Smooth muscle cell (in vitro differentiated cells): Measurements from ENCODE around the gene KLHL30. TPM values are rescaled to one million over a fixed set of nuclear protein-coding genes. Genes with fewer than 3 reads are reported as not detected.

ENCODE experiments used
- DNase-seq: peaks from one replicate; lab custom pipeline; 2025; ENCODE audit not compliant: unreplicated experiment; lab: John Stamatoyannopoulos, UW
- H2AFZ ChIP-seq: fragments of 200-600 bp; sonication (generic); 2 replicates; pipeline ENCODE4 v1.6.0; 2016; ENCODE audit warnings: antibody characterized with exemption, low read depth, mild to moderate bottlenecking
- H3F3A ChIP-seq: fragments of 200-600 bp; sonication (generic); 2 replicates; pipeline ENCODE4 v1.6.0; 2017; ENCODE audit warnings: antibody characterized with exemption, low read depth
- H3K27ac ChIP-seq: fragments of 200-600 bp; sonication (generic); 2 replicates; pipeline ENCODE4 v1.5.1; 2016; ENCODE audit warnings: low read depth, mild to moderate bottlenecking
- H3K27me3 ChIP-seq: fragments of 200-600 bp; sonication (generic); 2 replicates; pipeline ENCODE4 v1.6.1; 2016; ENCODE audit warnings: low read depth, mild to moderate bottlenecking
- H3K36me3 ChIP-seq: fragments of 200-600 bp; sonication (generic); 2 replicates; pipeline ENCODE4 v1.5.1; 2016; ENCODE audit warnings: low read depth
- H3K4me1 ChIP-seq: fragments of 200-600 bp; sonication (generic); 2 replicates; pipeline ENCODE4 v1.5.1; 2016; ENCODE audit warnings: low read depth
- H3K4me2 ChIP-seq: fragments of 200-600 bp; sonication (generic); 2 replicates; pipeline ENCODE4 v1.6.0; 2016; ENCODE audit warnings: mild to moderate bottlenecking
- H3K4me3 ChIP-seq: fragments of 200-600 bp; sonication (generic); 2 replicates; pipeline ENCODE4 v1.5.1; 2016; ENCODE audit warnings: mild to moderate bottlenecking
- H3K79me2 ChIP-seq: fragments of 200-600 bp; sonication (generic); 2 replicates; pipeline ENCODE4 v1.6.0; 2016; ENCODE audit warnings: low read depth, mild to moderate bottlenecking
- H3K9ac ChIP-seq: fragments of 200-600 bp; sonication (generic); 2 replicates; pipeline ENCODE4 v1.6.0; 2016; ENCODE audit warnings: low read depth
- H3K9me3 ChIP-seq: fragments of 200-600 bp; sonication (generic); replicated peaks from 2 replicates; pipeline ENCODE4 v1.5.1; 2016; ENCODE audit warnings: low read depth
- H4K20me1 ChIP-seq: fragments of 200-600 bp; sonication (generic); 2 replicates; pipeline ENCODE4 v1.6.0; 2016; ENCODE audit warnings: low read depth
- CTCF ChIP-seq: fragments of 200-600 bp; sonication (generic); IDR thresholded peaks from 2 replicates; pipeline ENCODE4 v1.5.1; 2017; ENCODE audit warnings: borderline replicate concordance, mild to moderate bottlenecking, antibody characterized with exemption; ENCODE audit not compliant: insufficient read depth, poor library complexity, severe bottlenecking
- WGBS: methylation state at CpG from one replicate; pipeline ENCODE4 v1.1.7; 2016; ENCODE audit warnings: low lambda C conversion rate; 5-methylcytosine and 5-hydroxymethylcytosine counted together
- polyA plus RNA-seq: library from polyadenylated mRNA; unstranded; fragments of >200 nt; fragmentation: Nextera tagmentation; extraction: Ambion mirVana; gene quantifications from 2 replicates; pipeline ENCODE4 v1.2.1, GENCODE V29; 2016
- total RNA-seq: library from RNA; depleted of rRNA; stranded (reverse); fragments of >200 nt; gene quantifications from 2 replicates; pipeline ENCODE4 v1.2.3, GENCODE V29; 2014

Gene KLHL30
- total RNA-seq (0.31 and 0.36 TPM in 2 replicates), polyA plus RNA-seq (0.17 TPM in 1 of 2 replicates, not detected in the other)

GRCh38 chr2:238138331-238139195, at the start of gene KLHL30:
Gene KLHL30, plus strand, starts transcription at chr2:238138668. Its CDS starts 2,087 bp downstream, at chr2:238140755.
- Histone ChIP-seq H3K79me2 (no peaks in the 10 kb centered on the region), H3K27me3 (no peaks in the 10 kb centered on the region), H3F3A (no peaks in the 10 kb centered on the region), H3K4me3 (no peak within 1 kb of the TSS), H3K36me3 (no peaks in the 10 kb centered on the region), H3K9me3 (no peaks in the 10 kb centered on the region), H3K4me1 (peaks cover 5% of the 10 kb centered on the region), H2AFZ (no peak within 1 kb of the TSS), H3K9ac (no peak within 1 kb of the TSS), H3K4me2 (no peak within 1 kb of the TSS), H4K20me1 (no peaks in the 10 kb centered on the region), H3K27ac (no peak within 1 kb of the TSS)
- WGBS: 70% methylated on average over 22 of the region's 22 CpGs
- DNase-seq: no peak
- TF ChIP-seq CTCF: no peak

- Histone ChIP-seq H3F3A (no peaks in the 10 kb centered on the region), H3K4me2 (no peak overlapping the region), H3K9ac (no peak overlapping the region), H3K36me3 (no peaks in the 10 kb centered on the region), H3K79me2 (no peaks in the 10 kb centered on the region), H3K27ac (no peak overlapping the region), H3K9me3 (no peaks in the 10 kb centered on the region), H3K4me1 (no peaks in the 10 kb centered on the region), H3K4me3 (no peak overlapping the region), H2AFZ (no peak overlapping the region), H3K27me3 (no peaks in the 10 kb centered on the region), H4K20me1 (no peaks in the 10 kb centered on the region)
- 98% methylated on average over 4 of the region's 4 CpGs for WGBS
- no peak for TF ChIP-seq CTCF
- no peak for DNase-seq
Measured at GRCh38 chr2:238090887-238091286, 47.6 kb upstream of the KLHL30 start.

GRCh38 chr2:238091436-238092060, 46.9 kb upstream of the KLHL30 start:
- no peaks in the 10 kb centered on the region for H4K20me1 ChIP-seq
- no peaks in the 10 kb centered on the region for H3F3A ChIP-seq
- H3K4me1 ChIP-seq: no peaks in the 10 kb centered on the region
- no peak for TF ChIP-seq CTCF
- 95% methylated on average over 16 of the region's 16 CpGs for WGBS
- H2AFZ ChIP-seq: no peak overlapping the region
- DNase-seq: no peak
- no peaks in the 10 kb centered on the region for H3K9me3 ChIP-seq
- no peaks in the 10 kb centered on the region for H3K79me2 ChIP-seq
- H3K27me3 ChIP-seq: no peaks in the 10 kb centered on the region
- no peaks in the 10 kb centered on the region for H3K36me3 ChIP-seq
- no peak overlapping the region for H3K4me2 ChIP-seq
- no peak overlapping the region for H3K27ac ChIP-seq
- no peak overlapping the region for H3K4me3 ChIP-seq
- no peak overlapping the region for H3K9ac ChIP-seq
